ENCODE results near the gene PDCD10. TPM values are rescaled to one million over a fixed set of nuclear protein-coding genes. Genes with fewer than 3 reads are reported as not detected.

Gene PDCD10
- total RNA-seq, 1 donor from 2014 or later = 58.9 TPM

DNA sequence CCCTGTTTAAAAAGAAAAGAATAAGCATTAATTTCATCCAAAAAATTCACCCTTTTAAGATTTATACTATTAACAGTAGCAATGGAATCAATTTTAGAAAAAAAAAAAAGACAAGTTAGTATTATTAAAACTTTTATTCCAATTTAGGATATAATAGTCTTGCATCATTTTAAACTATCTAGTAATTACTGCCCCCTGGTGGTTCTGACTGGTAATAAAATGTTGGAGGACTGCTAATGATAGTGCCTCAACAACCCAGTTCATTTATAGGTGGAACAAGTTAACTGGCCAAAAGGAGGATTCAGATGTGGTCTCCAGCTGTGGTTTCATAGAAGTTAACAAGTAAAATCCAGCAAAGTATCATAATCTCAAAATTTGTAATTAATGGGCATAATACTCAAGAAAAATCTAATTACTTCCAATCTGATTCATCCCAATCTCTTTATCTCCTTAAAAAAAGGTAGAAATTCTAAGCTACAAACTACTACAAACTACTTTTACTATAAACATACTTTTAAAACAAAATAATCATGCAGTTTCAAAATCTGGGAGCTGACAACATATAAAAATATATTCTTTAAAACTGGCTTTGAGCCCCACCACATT is 50.2 kb downstream of the PDCD10 start:
- DNase-seq (ENCODE audit: low read depth, low spot score) = peak; percentile 20

DNA sequence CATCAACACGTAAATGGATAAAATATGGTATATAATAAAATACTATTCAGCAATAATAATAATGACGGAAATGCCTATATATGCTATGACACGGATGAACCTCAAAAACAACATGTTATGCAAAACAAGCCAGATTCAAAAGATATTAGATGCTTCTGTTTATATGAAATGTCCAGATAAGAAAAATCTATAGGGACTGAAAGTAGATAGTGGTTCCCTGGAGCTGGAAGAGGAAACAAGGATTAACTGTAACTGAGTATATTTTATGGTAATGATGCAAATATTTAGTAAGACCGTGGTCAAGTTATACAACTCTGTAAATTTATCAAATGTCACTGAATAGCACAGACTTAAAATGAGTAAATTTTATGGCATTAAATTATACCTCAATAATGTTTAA is 55.2 kb downstream of the PDCD10 start:
- no peak for DNase-seq (ENCODE audit: low read depth, low spot score)

- DNase-seq (ENCODE audit: low read depth, low spot score) = no peak
Observed at GRCh38 chr3:167675848-167676247, 58.8 kb downstream of the PDCD10 start.

- DNase-seq (ENCODE audit: low read depth, low spot score) = no peak
Observed at GRCh38 chr3:167673221-167673620, 61.5 kb downstream of the PDCD10 start.

- peak; percentile 11 for DNase-seq (ENCODE audit: low read depth, low spot score)
Observed at GRCh38 chr3:167671878-167672427, 62.7 kb downstream of the PDCD10 start.

GRCh38 chr3:167669699-167670098 is 65.0 kb downstream of the PDCD10 start:
- DNase-seq (ENCODE audit: low read depth, low spot score) = no peak

GRCh38 chr3:167668651-167669050 is 66.0 kb downstream of the PDCD10 start:
- DNase-seq (ENCODE audit: low read depth, low spot score) = no peak

- DNase-seq (ENCODE audit: low read depth, low spot score) = no peak
Observed at GRCh38 chr3:167666563-167666962, 68.1 kb downstream of the PDCD10 start.

DNA sequence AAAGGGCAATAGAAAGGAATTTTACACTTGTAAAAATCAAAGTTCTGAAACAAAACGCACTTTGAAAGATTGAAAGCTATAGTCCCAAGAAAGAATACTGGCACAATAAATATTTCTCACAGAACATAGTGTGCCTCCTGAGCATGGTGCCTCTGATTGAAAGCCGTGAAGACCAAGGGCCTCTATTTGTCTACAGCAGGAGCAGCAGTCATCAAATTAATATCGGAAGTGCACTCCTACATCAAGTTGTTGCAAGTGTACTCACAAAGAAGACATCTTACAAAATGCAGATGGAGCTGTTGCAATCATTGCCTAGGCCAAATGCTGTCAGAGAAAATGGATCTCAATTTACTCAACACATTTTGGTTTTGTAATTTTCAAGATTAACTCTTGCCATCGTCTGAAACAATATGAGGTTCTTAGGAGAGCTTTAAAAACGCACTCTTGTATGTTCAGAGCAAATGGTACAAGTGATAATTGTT is 71.7 kb downstream of the PDCD10 start:
- DNase-seq (ENCODE audit: low read depth, low spot score) = no peak

GRCh38 chr3:167657684-167658225 is 76.9 kb downstream of the PDCD10 start:
- no peak for DNase-seq (ENCODE audit: low read depth, low spot score)

DNA sequence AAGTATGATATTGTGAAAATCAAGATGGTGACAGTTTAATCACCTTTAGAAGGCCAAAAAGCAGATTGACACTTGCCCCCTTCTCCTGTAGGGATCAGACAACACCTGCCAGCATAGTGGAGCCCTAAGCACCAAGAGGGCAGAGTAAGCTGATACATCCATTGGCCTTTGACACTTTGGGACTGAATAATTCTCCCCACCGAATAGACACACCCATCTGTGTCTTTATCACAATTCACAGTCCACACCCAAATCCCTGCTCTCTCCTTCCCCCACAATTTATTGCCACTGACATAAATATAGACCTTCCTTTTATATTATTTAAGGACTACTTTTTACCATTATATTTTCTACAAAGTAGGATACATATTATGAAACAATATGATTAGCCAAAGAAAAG is 77.9 kb downstream of the PDCD10 start:
- no peak for DNase-seq (ENCODE audit: low read depth, low spot score)

DNA sequence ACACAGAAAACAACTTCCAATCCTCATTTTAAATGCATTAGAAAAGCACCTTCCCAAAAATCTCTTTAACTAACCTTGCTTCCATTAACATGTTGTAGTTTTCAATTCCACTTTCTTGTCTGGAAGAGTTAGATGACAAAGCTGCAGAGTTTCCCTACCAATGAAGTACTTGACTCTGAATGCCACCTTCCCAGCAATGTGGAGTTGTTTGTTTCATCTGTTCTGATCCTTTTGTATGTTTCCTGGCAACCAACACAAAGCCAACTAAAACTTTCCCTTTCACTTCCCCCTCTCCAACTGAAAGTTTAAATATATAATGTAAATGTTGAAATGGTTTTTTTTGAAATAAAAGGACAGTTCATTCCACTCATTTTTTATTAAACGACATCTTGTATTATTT is 80.9 kb downstream of the PDCD10 start, which contains the start of gene WDR49:
Gene WDR49, minus strand, starts transcription at position 183 of the 400 bp plus-strand sequence. CDS start 517 bp downstream, outside the sequence.
- no peak for DNase-seq (ENCODE audit: low read depth, low spot score)

DNA sequence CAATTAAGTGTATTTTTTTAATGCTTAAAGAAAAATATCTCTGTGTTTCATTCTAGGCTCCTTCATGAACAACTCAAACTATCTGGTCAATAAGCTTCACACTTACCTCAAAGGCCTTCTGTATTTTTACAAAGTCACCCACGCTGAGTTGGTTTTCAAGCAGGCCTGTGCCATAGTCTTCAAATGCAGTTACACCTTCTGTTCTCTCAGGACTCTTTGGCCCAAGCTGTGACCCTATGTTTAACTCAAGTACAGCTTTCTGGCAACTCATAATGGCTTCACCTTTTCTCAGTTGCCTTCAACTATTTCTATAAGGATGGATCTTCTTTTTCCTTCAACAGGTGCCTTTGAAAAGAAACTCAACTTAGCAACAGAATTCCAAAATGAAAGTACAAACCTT is 81.5 kb downstream of the PDCD10 start:
- DNase-seq (ENCODE audit: low read depth, low spot score) = no peak

- DNase-seq (ENCODE audit: low read depth, low spot score) = no peak
Observed at GRCh38 chr3:167651826-167652225, 82.9 kb downstream of the PDCD10 start.

DNA sequence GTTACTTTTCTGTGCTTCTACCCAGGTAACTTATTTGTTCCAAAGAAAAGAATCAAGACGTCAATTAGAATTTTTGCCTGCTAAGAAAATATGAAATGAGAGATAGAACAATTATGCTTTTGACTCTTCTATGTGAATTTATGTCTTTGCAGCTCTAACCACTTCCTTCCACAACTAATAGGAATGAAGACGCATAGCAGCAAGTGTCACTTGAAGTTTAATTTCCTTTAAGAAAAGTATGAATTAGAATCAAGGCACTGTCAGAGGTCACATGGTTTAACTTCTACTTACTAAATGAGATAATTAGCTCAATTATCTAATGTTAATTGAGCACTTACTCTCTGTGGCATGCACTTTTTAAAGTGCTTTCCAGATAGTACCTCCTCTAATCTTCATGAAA is 84.2 kb downstream of the PDCD10 start:
- no peak for DNase-seq (ENCODE audit: low read depth, low spot score)

DNA sequence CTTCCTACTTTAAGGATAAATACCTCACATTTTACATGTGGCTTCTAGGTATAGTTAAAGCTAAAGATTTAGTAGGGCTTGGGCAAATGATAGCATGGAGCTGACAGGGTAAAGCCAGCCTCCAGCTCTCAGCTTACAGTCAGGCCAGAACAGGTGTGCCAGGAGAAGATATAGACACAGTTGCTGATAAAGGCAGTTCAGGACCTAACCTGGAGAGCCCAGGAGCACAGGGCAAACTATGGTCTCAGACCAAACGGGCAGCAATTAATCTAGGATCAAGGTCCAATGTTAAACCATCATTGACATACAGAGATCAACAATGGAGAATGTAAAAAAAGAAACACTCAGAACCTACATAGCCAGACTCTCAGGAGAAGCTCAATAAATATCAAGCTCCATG is 84.9 kb downstream of the PDCD10 start:
- DNase-seq (ENCODE audit: low read depth, low spot score) = no peak

DNA sequence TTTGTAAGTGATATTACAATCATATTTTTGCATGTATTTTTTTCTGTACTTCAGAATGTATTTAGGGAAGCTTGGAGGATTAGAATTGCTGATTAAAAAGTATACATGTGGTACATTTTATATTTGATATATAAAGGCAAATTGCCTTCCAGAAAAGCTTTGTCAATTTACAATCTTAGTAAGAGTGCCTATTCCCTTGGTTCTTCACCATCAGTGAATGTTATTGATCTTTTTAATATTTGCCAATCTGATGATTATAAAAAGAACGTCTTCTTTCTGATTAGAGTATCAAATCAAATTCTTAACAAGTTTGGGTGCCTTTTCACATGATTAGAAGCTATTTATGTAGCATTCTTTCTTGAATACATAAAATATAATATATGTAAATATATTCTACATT is 90.1 kb downstream of the PDCD10 start:
- DNase-seq (ENCODE audit: low read depth, low spot score) = no peak

Other genes with a start within 250 kb of the PDCD10 start
- gene WDR49, start 81.0 kb downstream of the PDCD10 start, total RNA-seq = 0.07 and 0.20 TPM in 2 replicates
- 0.33 and 0.78 TPM in 2 replicates for gene SERPINI1, start 829 bp upstream of the PDCD10 start, total RNA-seq